ENCODE data around the gene SEM1. TPM values are rescaled to one million over a fixed set of nuclear protein-coding genes. Genes with fewer than 3 reads are reported as not detected.

The SEM1 gene
- 20.6 and 25.7 TPM in 2 replicates for total RNA-seq

GRCh38 chr7:96709381-96710228 is at the start of gene SEM1:
SEM1 (minus strand) TSS chr7:96709846; CDS start chr7:96709763, 83 bp downstream.

Measured in vein endothelial cell (primary cell).